GM19025 (cell line): ENCODE results near the gene AKIRIN1.
"Not testable (repeated sequence)": the region's sequence is repeated elsewhere in the genome, so short reads cannot be mapped to it uniquely, and the experiment has no call there.

Source experiments
- ATAC-seq: cut with Tn5 transposase; IDR thresholded peaks from one replicate; pipeline ENCODE4 v1.9.1; 2021; ENCODE audit warnings: mild to moderate bottlenecking, low read depth, moderate library complexity; ENCODE audit not compliant: unreplicated experiment

AKIRIN1 gene

GRCh38 chr1:38992412-38993111 lies 1.5 kb downstream of the AKIRIN1 start:
- no peak for ATAC-seq

GRCh38 chr1:38994196-38994595 lies 3.1 kb downstream of the AKIRIN1 start:
- no peak for ATAC-seq

- no peak for ATAC-seq
Measured at GRCh38 chr1:38997034-38997900, 6.2 kb downstream of the AKIRIN1 start.

- no peak for ATAC-seq
Measured at GRCh38 chr1:38997901-38998190, 6.8 kb downstream of the AKIRIN1 start.

- ATAC-seq, result no peak
Measured at GRCh38 chr1:39001516-39002421, 10.7 kb downstream of the AKIRIN1 start.

GRCh38 chr1:39003281-39003680 lies 12.2 kb downstream of the AKIRIN1 start:
- no peak for ATAC-seq

- ATAC-seq, result no peak
Measured at GRCh38 chr1:39003794-39004193, 12.7 kb downstream of the AKIRIN1 start.

- ATAC-seq, result no peak
Measured at GRCh38 chr1:39006287-39006686, 15.2 kb downstream of the AKIRIN1 start.

- no peak for ATAC-seq
Measured at GRCh38 chr1:39006726-39007645, 15.9 kb downstream of the AKIRIN1 start.

GRCh38 chr1:39014956-39015355 lies 23.9 kb downstream of the AKIRIN1 start:
- not testable (repeated sequence) for ATAC-seq

- no peak for ATAC-seq
Measured at GRCh38 chr1:39016604-39017171, 25.6 kb downstream of the AKIRIN1 start.

GRCh38 chr1:39017266-39017665 lies 26.2 kb downstream of the AKIRIN1 start:
- no peak for ATAC-seq

- not testable (repeated sequence) for ATAC-seq
Measured at GRCh38 chr1:39020494-39020893, 29.4 kb downstream of the AKIRIN1 start.

GRCh38 chr1:39021426-39021825 lies 30.4 kb downstream of the AKIRIN1 start:
- no peak for ATAC-seq

- no peak for ATAC-seq
Measured at GRCh38 chr1:39023140-39023539, 32.1 kb downstream of the AKIRIN1 start.

GRCh38 chr1:39026051-39026865 lies 35.2 kb downstream of the AKIRIN1 start, which contains the start of gene NDUFS5:
Gene NDUFS5 (plus strand): TSS chr1:39026350. CDS start chr1:39028725, 2,375 bp downstream.
- peak; percentile 63 for ATAC-seq

GRCh38 chr1:39026866-39027507 lies 35.9 kb downstream of the AKIRIN1 start:
- ATAC-seq, result no peak

GRCh38 chr1:39034114-39034654 lies 43.1 kb downstream of the AKIRIN1 start:
- ATAC-seq, result no peak
